ENCODE measurements around the gene LIMA1.

- TF ChIP-seq CTCF (IDR thresholded peaks at IDR 0.05; ENCODE audit: borderline replicate concordance, extremely low read depth, low read length, poor library complexity, severe bottlenecking) (no peak), EZH2 (IDR thresholded peaks at IDR 0.05; ENCODE audit: borderline replicate concordance, low read depth, low read length, severe bottlenecking) (no peak)
Measured at GRCh38 chr12:50243507-50243906, 39.8 kb downstream of the LIMA1 start.

Measured in DND-41 (cell line).